HepG2 (cell line): ENCODE measurements around the gene SLC25A33. TPM values are rescaled to one million over a fixed set of nuclear protein-coding genes. Genes with fewer than 3 reads are reported as not detected.

Experiments used
- ATAC-seq: fragments of 200-7000 bp; cut with Tn5 transposase; 3 replicates; pipeline ENCODE4 v1.9.1; 2020; ENCODE audit warnings: mild to moderate bottlenecking, moderate library complexity
- BruUV-seq: library from RNA; stranded (reverse); fragments of 400-500 nt; replicated peaks from 2 replicates; lab custom pipeline; 2021; lab: Mats Ljungman, UMichigan
- CTCF ChIA-PET: fragments of 300-600 bp; formaldehyde crosslinking; extraction: SDS; loops from one replicate; lab custom pipeline; 2021; ENCODE audit warnings: low total read pairs, inconsistent platforms, low intra/inter-chr PET ratio; lab: Yijun Ruan, JAX
- POLR2A ChIA-PET: fragments of 350-600 bp; sonication (Branson Sonifier 250); formaldehyde crosslinking; loops from one replicate; lab custom pipeline; 2020; ENCODE audit warnings: antibody characterized with exemption, inconsistent platforms; lab: Yijun Ruan, JAX
- DNase-seq: peaks from one replicate; pipeline ENCODE4 v3.0.0-alpha.2; 2015; ENCODE audit warnings: low spot score
- FAIRE-seq: peaks from 3 replicates; lab custom pipeline; 2011; peaks lifted over from hg19 to GRCh38; lab: Jason Lieb, UNC
- H2AFZ ChIP-seq: one replicate; pipeline ENCODE4 v1.6.1; 2011; ENCODE audit warnings: low read length, inconsistent platforms
- H3K27ac ChIP-seq: fragments of 300-600 bp; 3 replicates; pipeline ENCODE4 v1.8.0; 2011; ENCODE audit warnings: mixed run types, mild to moderate bottlenecking, mixed read lengths, low read length, inconsistent platforms; ENCODE audit not compliant: insufficient read depth; ENCODE audit errors: extremely low read length
- H3K27me3 ChIP-seq, 2 experiments: fragments of 200-600 bp in 1 of 2; 2 replicates in 1 of 2; 3 replicates in 1 of 2; pipeline versions ENCODE4 v1.6.0 to v1.8.0; 2011; ENCODE audit warnings: low read length in 2 of 2, mild to moderate bottlenecking in 2 of 2, moderate library complexity in 2 of 2, inconsistent platforms in 1 of 2; ENCODE audit not compliant: insufficient read depth in 2 of 2, control insufficient read depth in 1 of 2
- H3K36me3 ChIP-seq, 2 experiments: fragments of 200-600 bp in 1 of 2; replicated peaks in 1 of 2; 2 replicates in 1 of 2; 3 replicates in 1 of 2; pipeline versions ENCODE4 v1.5.1 to v1.8.0; 2011; ENCODE audit warnings: low read length in 2 of 2, inconsistent platforms in 1 of 2; ENCODE audit not compliant: insufficient read depth in 2 of 2, control insufficient read depth in 1 of 2
- H3K4me1 ChIP-seq: 2 replicates; pipeline ENCODE4 v1.5.1; 2012; ENCODE audit warnings: low read length, inconsistent platforms; ENCODE audit not compliant: insufficient read depth
- H3K4me2 ChIP-seq: 2 replicates; pipeline ENCODE4 v1.6.0; 2011; ENCODE audit warnings: low read depth, low read length, inconsistent platforms
- H3K4me3 ChIP-seq, 3 experiments: fragments of 200-600 bp in 1 of 3; sonication (generic), shearing (Covaris generic) in 1 of 3; replicated peaks in 1 of 3; 2 replicates each; pipeline ENCODE4 v1.5.1; 2011 to 2016; ENCODE audit warnings: low read length in 3 of 3, inconsistent platforms in 2 of 3, low read depth in 2 of 3, mild to moderate bottlenecking in 2 of 3, control low read depth in 1 of 3, mixed read lengths in 1 of 3; ENCODE audit not compliant: insufficient read depth in 1 of 3
- H3K79me2 ChIP-seq: one replicate; pipeline ENCODE4 v1.6.1; 2011; ENCODE audit warnings: low read length, inconsistent platforms; ENCODE audit not compliant: insufficient read depth
- H3K9ac ChIP-seq: 2 replicates; pipeline ENCODE4 v1.6.0; 2011; ENCODE audit warnings: mild to moderate bottlenecking, low read depth, low read length, inconsistent platforms; ENCODE audit not compliant: insufficient read depth
- H3K9me3 ChIP-seq: 2 replicates; pipeline ENCODE4 v1.5.1; 2012; ENCODE audit warnings: mild to moderate bottlenecking, low read length
- H4K20me1 ChIP-seq: 2 replicates; pipeline ENCODE4 v1.6.0; 2011; ENCODE audit warnings: inconsistent platforms, mild to moderate bottlenecking, low read length, moderate library complexity; ENCODE audit not compliant: insufficient read depth
- BHLHE40 ChIP-seq: IDR thresholded peaks from 2 replicates; pipeline ENCODE4 v1.6.1; 2011; ENCODE audit warnings: low read length, improper control_type of control experiment
- GABPB1 ChIP-seq: IDR thresholded peaks from 2 replicates; pipeline ENCODE4 v1.6.1; 2016; ENCODE audit warnings: mild to moderate bottlenecking, missing genetic modification reagents, moderate library complexity, missing compliant biosample characterization
- MIER3 ChIP-seq: IDR thresholded peaks from 2 replicates; pipeline ENCODE4 v1.6.1; 2016; ENCODE audit warnings: missing compliant biosample characterization, borderline replicate concordance
- NFYC ChIP-seq: IDR thresholded peaks from 2 replicates; pipeline ENCODE4 v1.6.1; 2016; ENCODE audit warnings: missing genetic modification reagents, missing compliant biosample characterization
- POGZ ChIP-seq: sonication (generic); formaldehyde crosslinking; IDR thresholded peaks from 2 replicates; pipeline ENCODE4 v1.4.0; 2020; ENCODE audit warnings: mild to moderate bottlenecking, missing genetic modification reagents
- SUZ12 ChIP-seq: fragments of 150-350 bp; IDR thresholded peaks from 2 replicates; pipeline ENCODE4 v1.6.1; 2014; ENCODE audit warnings: low read depth, low read length
- ZBTB2 ChIP-seq: sonication (generic); formaldehyde crosslinking; IDR thresholded peaks from 2 replicates; pipeline ENCODE4 v1.8.0; 2022; ENCODE audit warnings: low read depth, missing genetic modification reagents
- ZFX ChIP-seq: sonication (generic); formaldehyde crosslinking; IDR thresholded peaks from 2 replicates; pipeline ENCODE4 v1.4.0; 2020; ENCODE audit warnings: mild to moderate bottlenecking, low read depth, missing genetic modification reagents, moderate library complexity
- ZNF234 ChIP-seq: sonication (generic); formaldehyde crosslinking; conservative IDR thresholded peaks from 2 replicates; pipeline ENCODE4 v1.5.1; 2020; ENCODE audit warnings: mild to moderate bottlenecking, missing genetic modification reagents
- ZNF275 ChIP-seq: sonication (generic); formaldehyde crosslinking; IDR thresholded peaks from 2 replicates; pipeline ENCODE4 v1.8.0; 2022; ENCODE audit warnings: missing genetic modification reagents, mild to moderate bottlenecking, inconsistent platforms, borderline replicate concordance
- ZNF446 ChIP-seq: sonication (generic); formaldehyde crosslinking; IDR thresholded peaks from 2 replicates; pipeline ENCODE4 v1.5.0; 2020; ENCODE audit warnings: mild to moderate bottlenecking, missing genetic modification reagents
- ZNF574 ChIP-seq: sonication (generic); formaldehyde crosslinking; IDR thresholded peaks from 2 replicates; pipeline ENCODE4 v1.4.0; 2020; ENCODE audit warnings: missing genetic modification reagents
- ZNF687 ChIP-seq: sonication (generic); formaldehyde crosslinking; IDR thresholded peaks from 2 replicates; pipeline ENCODE4 v1.5.1; 2020; ENCODE audit warnings: mild to moderate bottlenecking, missing genetic modification reagents, moderate library complexity
- ZSCAN22 ChIP-seq: sonication (generic); formaldehyde crosslinking; IDR thresholded peaks from 2 replicates; pipeline ENCODE4 v1.4.0; 2020; ENCODE audit warnings: mild to moderate bottlenecking, missing genetic modification reagents
- WGBS: methylation state at CpG from one replicate; pipeline ENCODE4 v1.1.6; 2017; ENCODE audit warnings: low lambda C conversion rate; 5-methylcytosine and 5-hydroxymethylcytosine counted together
- in situ Hi-C: cut with HindIII; loops from 2 replicates; pipeline ENCODE4 v1.10.0; 2017; ENCODE audit warnings: low pct_unique_long_range_greater_than_20kb; ENCODE audit not compliant: extremely low pct_ligation_motif_present
- intact Hi-C: fragments of 100-400 bp; cut with micrococcal nuclease; formaldehyde crosslinking; loops from one replicate; pipeline ENCODE4 v1.10.0; 2022; ENCODE audit not compliant: unreplicated experiment
- polyA plus RNA-seq, 8 experiments: library from polyadenylated mRNA; depleted of rRNA in 3 of 8; stranded (reverse) in 7 of 8; unstranded in 1 of 8; fragments of >200 nt; fragmentation: Illumina TruSeq in 4 of 8; extraction: Trizol in 4 of 8; gene quantifications; 2 replicates each; pipeline versions ENCODE4 v1.2.1 to v1.2.3, GENCODE V29; 2011 to 2016; ENCODE audit warnings: low read depth in 4 of 8, missing spikeins in 1 of 8, mixed read lengths in 1 of 8; ENCODE audit not compliant: insufficient read depth in 1 of 8
- total RNA-seq, 5 experiments: library from RNA; depleted of rRNA; stranded (reverse); fragments of >200 nt; fragmentation: Illumina TruSeq; extraction: Trizol; gene quantifications; 2 replicates each; pipeline ENCODE4 v1.2.3, GENCODE V29; 2016; ENCODE audit warnings: low read depth in 1 of 5

SLC25A33 gene
- total and polyA plus RNA-seq, 2 of the 13 experiments (the other 11 are each of a cell fraction or from before 2014, with no cell fraction given): 15.4 to 50.3 TPM

- Histone ChIP-seq H3K27ac (peak within 1 kb of the TSS; percentile 48), H2AFZ (peak within 1 kb of the TSS; percentile 64), H3K4me3 (peak within 1 kb of the TSS; percentile 66 to 82 (median 70)), H3K4me2 (peak within 1 kb of the TSS; percentile 92), H3K27me3 (no peaks in the 10 kb centered on the region), H4K20me1 (peaks cover 22% of the 10 kb centered on the region), H3K36me3 (peaks cover 0 to 6% of the 10 kb centered on the region in 2 experiments; a peak in 1 of 5 replicates), H3K79me2 (peaks cover 45% of the 10 kb centered on the region), H3K4me1 (peaks cover 47% of the 10 kb centered on the region), H3K9me3 (no peaks in the 10 kb centered on the region), H3K9ac (peak within 1 kb of the TSS; percentile 72)
- no CpG with 5 or more reads among the region's 94 CpGs for WGBS
- BruUV-seq: no TSS peak
- ATAC-seq: peak; percentile 65
- DNase-seq: peak; percentile 77
- in situ Hi-C loops: no loop called here
- FAIRE-seq: no peak
- POLR2A ChIA-PET: interaction anchor here (0.6 to 1.6 kb wide), 3 partner anchors 27 to 51 kb away, joined by 3 read pairs; no protein-coding TSS in a partner anchor
- CTCF ChIA-PET: no interaction called here
- intact Hi-C loops: no loop called here
- TF ChIP-seq ZSCAN22 (CRISPR knock-in tag) (no peak), GABPB1 (CRISPR knock-in tag) (peak; percentile 74), ZNF234 (0 out of 2 replicates have a peak, but pooled peaks have one; percentile 9), BHLHE40 (0 out of 2 replicates have a peak, but pooled peaks have one; percentile 6), ZNF574 (CRISPR knock-in tag) (peak; percentile 89), ZNF687 (CRISPR knock-in tag) (peak; percentile 20; the same call in 1 of the 2 replicates), ZBTB2 (CRISPR knock-in tag) (peak; percentile 36; the same call in 1 of the 2 replicates), MIER3 (CRISPR knock-in tag) (no peak), ZNF275 (CRISPR knock-in tag) (no peak), NFYC (CRISPR knock-in tag) (peak; percentile 57), POGZ (CRISPR knock-in tag) (no peak), SUZ12 (no peak), ZFX (CRISPR knock-in tag) (peak; percentile 78; the same call in 1 of the 2 replicates), ZNF446 (CRISPR knock-in tag) (peak; percentile 40; the same call in 1 of the 2 replicates)
These were observed 49.4 kb downstream of the SLC25A33 start, which contains the start of gene TMEM201 for GRCh38 chr1:9588551-9589143. TMEM201 (plus strand) TSS chr1:9588911; CDS start chr1:9588931, 20 bp downstream.
